Osteoblast (primary cell): Measurements from ENCODE around the gene MTARC2. TPM values are rescaled to one million over a fixed set of nuclear protein-coding genes. Genes with fewer than 3 reads are reported as not detected.

ENCODE experiments used
- DNase-seq: peaks from one replicate; pipeline ENCODE4 v3.0.0; 2011; ENCODE audit warnings: low spot score, mixed read lengths; ENCODE audit not compliant: insufficient read length; ENCODE audit errors: missing footprints
- H2AFZ ChIP-seq: 2 replicates; pipeline ENCODE4 v1.6.0; 2011; ENCODE audit warnings: mild to moderate bottlenecking, low read length
- H3K27ac ChIP-seq: 2 replicates; pipeline ENCODE4 v1.5.1; 2011; ENCODE audit warnings: mild to moderate bottlenecking, low read depth, low read length, moderate library complexity
- H3K27me3 ChIP-seq: 2 replicates; pipeline ENCODE4 v1.6.0; 2012; ENCODE audit warnings: mild to moderate bottlenecking, control low read depth, inconsistent platforms, low read length, moderate library complexity; ENCODE audit not compliant: insufficient read depth
- H3K36me3 ChIP-seq: 2 replicates; pipeline ENCODE4 v1.5.1; 2011; ENCODE audit warnings: mild to moderate bottlenecking, low read length, control low read depth, moderate library complexity; ENCODE audit not compliant: insufficient read depth
- H3K4me1 ChIP-seq: 2 replicates; pipeline ENCODE4 v1.5.1; 2011; ENCODE audit warnings: mild to moderate bottlenecking, low read length, control low read depth, moderate library complexity; ENCODE audit not compliant: insufficient read depth
- H3K4me2 ChIP-seq: 2 replicates; pipeline ENCODE4 v1.6.0; 2011; ENCODE audit warnings: mild to moderate bottlenecking, low read length; ENCODE audit not compliant: insufficient read depth
- H3K4me3 ChIP-seq: fragments of 200-600 bp; sonication (generic); 3 replicates; pipeline ENCODE4 v1.5.1; 2012; ENCODE audit warnings: mild to moderate bottlenecking, low read length, inconsistent platforms; ENCODE audit not compliant: insufficient read depth
- H3K79me2 ChIP-seq: 2 replicates; pipeline ENCODE4 v1.6.0; 2012; ENCODE audit warnings: mild to moderate bottlenecking, low read length, control low read depth, inconsistent platforms; ENCODE audit not compliant: insufficient read depth
- H3K9me3 ChIP-seq: 2 replicates; pipeline ENCODE4 v1.5.1; 2011; ENCODE audit warnings: low read depth, low read length, control low read depth
- H4K20me1 ChIP-seq: 2 replicates; pipeline ENCODE4 v1.6.0; 2012; ENCODE audit warnings: mild to moderate bottlenecking, low read length, control low read depth; ENCODE audit not compliant: insufficient read depth
- total RNA-seq: library from RNA; depleted of rRNA; stranded (reverse); fragments of >200 nt; gene quantifications from 2 replicates; pipeline ENCODE4 v1.2.3, GENCODE V29; 2012
- TF ChIP-seq, protein P1 (sequence below): IDR thresholded peaks from 2 replicates; pipeline ENCODE4 v1.5.1; 2011; ENCODE audit warnings: mild to moderate bottlenecking, low read depth, low read length, moderate library complexity; ENCODE audit errors: extremely low read depth

MTARC2 gene
- total RNA-seq, 1 donor: 9.4 TPM

DNA sequence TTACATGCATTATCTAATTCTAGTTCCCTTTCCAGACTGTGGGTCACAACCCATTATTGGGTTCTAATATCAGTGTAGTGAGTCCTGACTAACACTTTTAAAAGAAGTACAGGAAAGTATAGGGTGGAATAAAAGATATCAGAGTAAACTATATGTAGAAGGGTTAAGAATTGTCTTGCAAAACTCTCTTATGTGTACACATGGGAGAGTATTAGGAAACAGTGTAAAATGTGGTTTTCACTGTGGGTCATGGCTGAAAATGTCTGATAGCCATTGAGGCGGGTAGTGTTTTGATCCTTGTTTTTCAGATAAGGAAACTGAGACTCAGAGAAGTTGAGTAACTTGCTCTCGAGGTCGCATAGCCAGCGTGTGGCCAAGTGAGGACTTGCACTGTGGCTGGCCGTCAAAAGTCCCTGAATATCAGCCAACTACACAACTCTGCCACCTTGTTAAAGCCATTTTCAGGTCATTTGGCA is 20.0 kb downstream of the MTARC2 start:
- H3K4me1 ChIP-seq: no peaks in the 10 kb centered on the region
- H4K20me1 ChIP-seq: no peaks in the 10 kb centered on the region
- no peak overlapping the region for H3K4me2 ChIP-seq
- no peaks in the 10 kb centered on the region for H3K9me3 ChIP-seq
- no peaks in the 10 kb centered on the region for H3K36me3 ChIP-seq
- no peaks in the 10 kb centered on the region for H3K27me3 ChIP-seq
- H2AFZ ChIP-seq: no peak overlapping the region
- H3K79me2 ChIP-seq: no peaks in the 10 kb centered on the region
- no peak for DNase-seq
- TF ChIP-seq, protein P1, sequence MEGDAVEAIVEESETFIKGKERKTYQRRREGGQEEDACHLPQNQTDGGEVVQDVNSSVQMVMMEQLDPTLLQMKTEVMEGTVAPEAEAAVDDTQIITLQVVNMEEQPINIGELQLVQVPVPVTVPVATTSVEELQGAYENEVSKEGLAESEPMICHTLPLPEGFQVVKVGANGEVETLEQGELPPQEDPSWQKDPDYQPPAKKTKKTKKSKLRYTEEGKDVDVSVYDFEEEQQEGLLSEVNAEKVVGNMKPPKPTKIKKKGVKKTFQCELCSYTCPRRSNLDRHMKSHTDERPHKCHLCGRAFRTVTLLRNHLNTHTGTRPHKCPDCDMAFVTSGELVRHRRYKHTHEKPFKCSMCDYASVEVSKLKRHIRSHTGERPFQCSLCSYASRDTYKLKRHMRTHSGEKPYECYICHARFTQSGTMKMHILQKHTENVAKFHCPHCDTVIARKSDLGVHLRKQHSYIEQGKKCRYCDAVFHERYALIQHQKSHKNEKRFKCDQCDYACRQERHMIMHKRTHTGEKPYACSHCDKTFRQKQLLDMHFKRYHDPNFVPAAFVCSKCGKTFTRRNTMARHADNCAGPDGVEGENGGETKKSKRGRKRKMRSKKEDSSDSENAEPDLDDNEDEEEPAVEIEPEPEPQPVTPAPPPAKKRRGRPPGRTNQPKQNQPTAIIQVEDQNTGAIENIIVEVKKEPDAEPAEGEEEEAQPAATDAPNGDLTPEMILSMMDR: no peak
- no peak overlapping the region for H3K27ac ChIP-seq
- H3K4me3 ChIP-seq: no peak overlapping the region

DNA sequence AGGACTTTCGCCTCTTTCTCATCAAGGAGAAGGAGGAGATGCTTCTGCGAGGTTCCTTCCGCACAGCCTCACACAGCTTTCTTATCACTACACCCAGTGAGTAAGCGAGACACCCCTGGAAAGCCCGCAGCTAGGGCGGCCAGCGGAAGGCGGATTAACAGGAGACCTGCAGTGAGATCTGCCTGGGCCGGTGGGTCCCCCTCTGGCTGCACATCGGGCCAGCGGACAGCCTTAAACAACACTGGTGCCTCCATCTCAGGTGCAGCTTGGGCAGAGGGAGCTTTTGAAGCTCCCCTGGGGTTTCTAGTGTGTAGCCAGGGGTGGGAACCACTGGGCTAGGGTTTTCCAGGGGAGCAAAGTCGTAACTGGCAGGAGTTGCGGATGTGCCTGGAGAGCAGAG is 21.1 kb downstream of the MTARC2 start:
- peak; percentile 69 for DNase-seq
- Histone ChIP-seq H3K27ac (no peak overlapping the region), H2AFZ (no peak overlapping the region), H3K4me3 (no peak overlapping the region), H3K27me3 (no peaks in the 10 kb centered on the region), H3K79me2 (no peaks in the 10 kb centered on the region), H4K20me1 (no peaks in the 10 kb centered on the region), H3K4me2 (no peak overlapping the region), H3K4me1 (no peaks in the 10 kb centered on the region), H3K36me3 (no peaks in the 10 kb centered on the region), H3K9me3 (no peaks in the 10 kb centered on the region)
- TF ChIP-seq, protein P1: no peak

DNA sequence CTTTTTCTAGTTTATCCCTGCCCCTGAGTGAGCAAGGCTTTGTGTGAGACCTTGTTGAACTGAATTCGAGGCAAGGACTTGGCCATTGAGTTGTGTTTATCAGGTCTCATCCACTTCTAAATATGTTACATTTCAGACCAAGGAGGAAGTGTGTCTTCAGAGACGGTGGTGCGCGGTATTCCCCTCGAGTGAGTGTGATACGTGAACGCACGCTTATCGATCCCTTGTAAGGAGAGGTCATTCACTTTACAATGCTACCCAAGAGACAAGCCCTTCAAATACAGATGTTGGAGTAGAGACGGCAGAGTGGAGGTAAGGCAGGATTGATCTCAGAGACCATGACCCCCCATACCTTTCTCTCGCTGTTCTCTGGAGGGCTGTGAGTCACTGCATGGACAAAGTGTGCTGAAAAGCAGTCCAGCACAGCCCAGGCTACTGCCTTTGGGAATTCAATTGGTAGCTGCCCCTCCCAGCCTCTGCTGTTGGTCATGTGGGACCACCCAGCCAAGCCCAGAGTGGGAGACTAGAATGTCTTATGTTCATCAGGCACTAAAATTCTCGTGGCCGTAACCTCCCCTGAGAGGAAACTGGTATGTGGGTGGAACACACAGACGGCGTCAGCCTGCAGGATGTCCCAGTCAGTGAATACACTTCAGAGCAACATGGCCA is 22.3 kb downstream of the MTARC2 start:
- H3K4me3 ChIP-seq: no peak overlapping the region
- no peaks in the 10 kb centered on the region for H3K9me3 ChIP-seq
- H2AFZ ChIP-seq: no peak overlapping the region
- no peaks in the 10 kb centered on the region for H3K36me3 ChIP-seq
- H3K79me2 ChIP-seq: no peaks in the 10 kb centered on the region
- no peak overlapping the region for H3K4me2 ChIP-seq
- no peaks in the 10 kb centered on the region for H3K27me3 ChIP-seq
- TF ChIP-seq, protein P1: no peak
- H3K27ac ChIP-seq: no peak overlapping the region
- no peaks in the 10 kb centered on the region for H3K4me1 ChIP-seq
- no peaks in the 10 kb centered on the region for H4K20me1 ChIP-seq
- DNase-seq: no peak

DNA sequence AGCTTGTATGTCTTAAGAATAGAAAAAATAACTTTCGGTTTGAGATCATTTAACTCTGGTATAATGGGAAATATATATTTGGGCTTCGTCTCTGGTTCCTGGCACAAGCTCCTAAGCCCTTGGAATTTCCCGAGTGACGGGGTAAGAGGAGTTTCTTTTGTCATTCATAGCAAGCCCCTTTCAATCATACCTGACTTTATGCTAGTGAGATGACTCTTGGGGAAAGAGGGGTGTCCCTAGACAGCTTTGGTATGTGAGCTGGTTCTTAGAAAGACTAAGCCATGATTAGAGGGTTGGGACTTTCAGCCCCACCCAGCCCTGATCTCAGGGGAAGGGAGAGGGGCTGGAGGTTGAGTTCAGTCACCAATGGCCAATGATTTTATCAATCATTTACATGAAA is 24.7 kb downstream of the MTARC2 start:
- H3K4me3 ChIP-seq: no peak overlapping the region
- H3K27me3 ChIP-seq: no peaks in the 10 kb centered on the region
- TF ChIP-seq, protein P1: no peak
- H3K36me3 ChIP-seq: no peaks in the 10 kb centered on the region
- H3K27ac ChIP-seq: no peak overlapping the region
- no peaks in the 10 kb centered on the region for H3K4me1 ChIP-seq
- no peaks in the 10 kb centered on the region for H3K79me2 ChIP-seq
- H3K9me3 ChIP-seq: no peaks in the 10 kb centered on the region
- no peak for DNase-seq
- H2AFZ ChIP-seq: no peak overlapping the region
- no peak overlapping the region for H3K4me2 ChIP-seq
- H4K20me1 ChIP-seq: no peaks in the 10 kb centered on the region
